HG03457 (cell line): Measurements from ENCODE around the gene MYD88.
A peak's percentile ranks its signal among the peaks of the same experiment; 100 is the strongest.
"Not testable (repeated sequence)": the region's sequence is repeated elsewhere in the genome, so short reads cannot be mapped to it uniquely, and the experiment has no call there.

Experiments
- ATAC-seq: cut with Tn5 transposase; IDR thresholded peaks from one replicate; pipeline ENCODE4 v1.9.1; 2021; ENCODE audit warnings: moderate number of reproducible peaks; ENCODE audit not compliant: unreplicated experiment

MYD88 gene

GRCh38 chr3:38125305-38126120, 12.9 kb upstream of the MYD88 start:
- no peak for ATAC-seq

DNA sequence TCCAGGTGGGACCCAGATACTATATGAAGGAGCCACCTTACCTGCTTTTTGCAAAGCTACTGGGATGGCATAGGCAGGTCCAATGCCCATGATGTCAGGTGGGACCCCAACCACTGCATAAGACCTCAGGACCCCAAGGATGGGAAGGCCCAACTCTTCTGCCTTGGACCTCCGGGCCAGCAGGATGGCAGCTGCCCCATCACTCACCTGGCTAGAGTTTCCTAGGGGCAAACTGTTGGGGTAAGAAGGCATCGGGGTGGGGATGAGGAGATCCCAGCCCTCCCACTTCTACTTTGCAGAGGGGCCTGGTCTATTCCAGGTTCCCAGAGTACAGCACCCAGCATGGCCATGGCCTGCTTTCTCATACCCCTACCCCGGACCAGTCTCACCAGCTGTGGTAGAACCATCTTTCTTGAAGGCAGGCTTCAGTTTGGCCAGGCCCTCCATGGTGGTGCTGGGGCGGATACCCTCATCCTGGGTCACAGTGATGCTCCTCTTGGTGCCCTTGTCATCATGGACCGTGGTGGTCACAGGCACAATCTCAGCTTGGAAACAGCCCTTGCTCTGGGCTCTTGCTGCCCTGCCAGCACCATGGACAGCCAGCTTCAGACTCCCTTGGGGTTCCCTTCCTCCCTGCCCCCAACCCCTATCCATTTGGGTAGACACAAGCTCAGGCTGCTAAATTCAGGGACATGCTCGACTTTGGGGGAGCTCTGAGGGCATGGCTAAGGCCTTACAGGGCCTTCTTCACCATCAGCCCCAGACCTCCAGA, 12.2 kb upstream of the MYD88 start:
- ATAC-seq, result no peak

- no peak for ATAC-seq
These were observed 10.7 kb upstream of the MYD88 start for GRCh38 chr3:38127611-38128302.

GRCh38 chr3:38128303-38128655, 10.2 kb upstream of the MYD88 start:
- ATAC-seq, result no peak

DNA sequence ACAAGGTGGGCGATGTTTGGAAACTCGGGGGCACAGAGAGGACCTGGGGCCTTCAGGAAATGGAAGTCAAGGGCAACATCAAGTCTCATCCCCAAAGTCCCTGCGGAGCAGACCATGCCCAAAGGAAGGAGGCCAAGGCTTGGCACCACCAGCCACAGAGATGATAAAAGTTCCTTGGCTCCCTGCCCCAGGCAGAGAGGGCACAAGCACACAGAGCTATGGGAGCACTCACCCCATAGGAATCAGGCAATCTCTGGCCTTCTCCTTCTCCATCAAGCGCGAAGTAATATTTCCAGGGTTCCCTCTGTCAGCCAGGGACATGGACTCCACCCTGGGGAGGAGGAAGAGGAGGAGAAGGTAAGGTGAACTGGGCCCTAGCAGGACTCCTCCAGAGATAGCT, 9.4 kb upstream of the MYD88 start:
- ATAC-seq, result no peak

DNA sequence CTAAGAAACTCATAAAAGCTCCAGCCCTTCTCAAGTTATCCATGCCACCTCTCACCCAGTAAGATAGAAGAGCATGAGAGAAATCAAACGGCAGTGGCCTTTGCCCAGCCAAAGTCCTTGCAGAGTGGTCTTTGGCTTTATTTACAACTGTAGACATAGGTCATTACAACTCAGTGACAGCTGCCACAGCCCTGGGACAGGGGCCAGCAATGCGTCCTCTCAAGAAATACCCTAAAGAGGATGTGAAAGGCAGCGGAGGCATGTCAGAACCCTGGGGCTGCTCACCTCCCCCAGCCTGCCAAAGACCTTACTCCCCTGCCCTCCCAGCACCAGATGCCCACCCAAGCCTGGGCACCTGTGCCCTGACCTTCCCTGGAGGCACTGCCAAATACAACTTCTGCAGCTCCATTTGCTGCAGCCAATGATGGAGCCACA, 7.8 kb upstream of the MYD88 start:
- no peak for ATAC-seq

DNA sequence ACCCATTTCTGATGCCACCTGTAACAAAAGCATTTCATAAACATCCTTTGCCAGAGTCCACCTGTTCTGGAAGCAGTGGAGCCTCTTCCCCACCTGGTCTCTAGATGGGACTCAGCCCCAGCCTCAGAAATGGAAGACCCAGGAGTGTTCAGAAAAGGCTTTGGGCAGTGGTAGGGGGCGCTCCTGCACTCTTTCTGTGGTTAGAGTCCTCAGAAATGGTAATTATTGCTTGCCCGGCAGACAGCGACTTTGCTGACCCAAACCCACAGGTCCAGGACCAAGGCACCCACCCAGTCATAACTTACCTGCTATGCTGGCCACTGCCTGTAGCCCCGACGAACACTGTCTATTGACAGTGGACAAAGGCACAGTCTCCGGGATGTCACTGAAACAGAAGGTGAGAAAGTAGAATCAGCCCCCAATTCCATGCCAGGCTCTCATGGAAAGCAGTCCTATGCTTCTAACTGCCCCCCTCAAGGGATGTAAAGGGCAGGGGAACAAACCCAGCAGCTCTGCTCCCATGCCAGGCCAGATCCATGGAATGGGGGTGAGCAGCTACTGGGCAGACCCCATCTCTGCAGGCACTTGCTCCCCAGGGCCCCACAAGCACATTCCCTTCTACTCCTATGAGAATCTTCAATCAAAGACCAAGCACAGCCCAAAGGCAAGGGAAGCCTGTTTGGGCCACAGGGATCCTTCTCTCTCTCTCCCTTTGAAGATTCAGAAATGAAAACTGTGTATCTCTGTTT, 6.7 kb upstream of the MYD88 start:
- ATAC-seq, result no peak

- no peak for ATAC-seq
These were observed 5.3 kb upstream of the MYD88 start for GRCh38 chr3:38133209-38133556.

GRCh38 chr3:38133557-38134405, 4.7 kb upstream of the MYD88 start:
- no peak for ATAC-seq

- ATAC-seq, result not testable (repeated sequence)
These were observed 3.8 kb upstream of the MYD88 start for GRCh38 chr3:38134517-38135143.

DNA sequence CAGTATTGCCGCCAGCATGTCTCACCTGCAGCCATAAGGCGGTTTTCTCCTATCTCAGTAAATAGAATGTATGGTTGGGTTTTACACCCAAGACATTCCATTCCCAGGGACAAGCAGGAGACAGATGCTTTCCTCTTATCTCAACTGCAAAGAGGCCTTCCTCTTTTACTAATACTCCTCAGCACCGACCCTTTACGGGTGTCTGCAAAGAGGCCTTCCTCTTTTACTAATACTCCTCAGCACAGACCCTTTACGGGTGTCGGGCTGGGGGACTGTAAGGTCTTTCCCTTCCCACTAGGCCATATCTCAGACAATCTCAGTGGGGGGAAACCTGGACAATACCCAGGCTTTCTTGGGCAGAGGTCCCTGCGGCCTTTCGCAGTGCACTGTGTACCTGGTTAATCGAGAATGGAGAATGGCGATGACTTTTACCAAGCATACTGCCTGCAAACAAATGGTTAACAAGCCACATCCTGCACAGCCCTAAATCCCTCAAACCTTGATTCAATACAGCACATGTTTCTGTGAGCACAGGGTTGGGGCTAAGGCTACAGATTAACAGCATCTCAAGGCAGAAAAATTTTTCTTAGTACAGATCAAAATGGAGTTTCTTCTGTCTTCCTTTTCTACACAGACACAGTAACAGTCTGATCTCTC, 2.7 kb upstream of the MYD88 start:
- not testable (repeated sequence) for ATAC-seq

- ATAC-seq, result no peak
These were observed 2.1 kb upstream of the MYD88 start for GRCh38 chr3:38136393-38136776.

GRCh38 chr3:38136777-38137614, 1.5 kb upstream of the MYD88 start, which contains the start of gene ACAA1:
Gene ACAA1 (minus strand): TSS chr3:38137127. CDS start chr3:38137035, 92 bp downstream.
- ATAC-seq, result peak; percentile 91

GRCh38 chr3:38137615-38138348, 679 bp upstream of the MYD88 start:
- no peak for ATAC-seq

GRCh38 chr3:38139191-38139590, 730 bp downstream of the MYD88 start:
- ATAC-seq, result no peak

DNA sequence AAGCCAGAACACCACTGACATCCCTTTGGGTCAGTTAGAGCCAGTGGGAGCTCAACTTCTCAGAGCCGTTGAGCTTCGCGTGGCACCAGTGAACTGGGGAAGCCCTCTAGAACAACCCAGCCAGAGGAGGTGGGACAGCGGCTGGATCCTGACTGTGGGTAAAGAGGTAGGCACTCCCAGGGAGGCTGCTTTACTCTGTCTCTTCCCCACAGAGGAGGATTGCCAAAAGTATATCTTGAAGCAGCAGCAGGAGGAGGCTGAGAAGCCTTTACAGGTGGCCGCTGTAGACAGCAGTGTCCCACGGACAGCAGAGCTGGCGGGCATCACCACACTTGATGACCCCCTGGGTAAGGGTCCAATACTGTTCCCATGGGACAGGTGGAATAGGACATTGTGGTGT, 1.2 kb downstream of the MYD88 start:
- ATAC-seq, result no peak

- ATAC-seq, result no peak
These were observed 2.1 kb downstream of the MYD88 start for GRCh38 chr3:38140326-38141172.
